HL-60 (cell line): ENCODE data around the gene TMCO4.

Source experiments
- DNase-seq, 2 experiments: peaks; one replicate each; pipeline ENCODE4 v3.0.0-alpha.2; 2010 to 2020; ENCODE audit warnings: low read depth in 1 of 2, low spot score in 1 of 2
- H3K27ac ChIP-seq: fragments of 250-450 bp; sonication (Bioruptor Pico); replicated peaks from 2 replicates; pipeline ENCODE4 v1.5.1; 2020; ENCODE audit warnings: mild to moderate bottlenecking, moderate library complexity
- H3K27me3 ChIP-seq: fragments of 250-450 bp; sonication (Bioruptor Pico); 2 replicates; pipeline ENCODE4 v1.5.1; 2021; ENCODE audit warnings: mild to moderate bottlenecking, moderate library complexity; ENCODE audit not compliant: insufficient read depth, poor library complexity, severe bottlenecking
- H3K4me3 ChIP-seq: replicated peaks from 2 replicates; pipeline ENCODE4 v1.5.1; 2011; ENCODE audit warnings: mild to moderate bottlenecking, control low read depth, low read length; ENCODE audit not compliant: insufficient read depth
- CTCF ChIP-seq: IDR thresholded peaks from one replicate; pipeline ENCODE4 v1.5.1; 2011; ENCODE audit warnings: low read length, control low read depth, inconsistent platforms; ENCODE audit not compliant: insufficient read depth
- GABPA ChIP-seq: IDR thresholded peaks from 2 replicates; pipeline ENCODE4 v1.6.1; 2012; ENCODE audit warnings: low read depth
- POLR2AphosphoS5 ChIP-seq: IDR thresholded peaks from 2 replicates; pipeline ENCODE4 v1.6.1; 2012; ENCODE audit warnings: low read depth
- REST ChIP-seq: IDR thresholded peaks from 2 replicates; pipeline ENCODE4 v1.6.1; 2012; ENCODE audit warnings: low read depth; ENCODE audit not compliant: insufficient replicate concordance
- SPI1 ChIP-seq: IDR thresholded peaks from 2 replicates; pipeline ENCODE4 v1.6.1; 2012; ENCODE audit warnings: low read depth, mild to moderate bottlenecking, borderline replicate concordance

The TMCO4 gene

GRCh38 chr1:19723874-19724273 is 75.8 kb downstream of the TMCO4 start:
- TF ChIP-seq POLR2AphosphoS5 (no peak), SPI1 (no peak), REST (no peak), GABPA (no peak), CTCF (no peak)
- Histone ChIP-seq H3K27me3 (no peaks in the 10 kb centered on the region), H3K27ac (no peak overlapping the region), H3K4me3 (no peak overlapping the region)
- no peak for DNase-seq

- no peak for DNase-seq
- no peak for TF ChIP-seq CTCF
- TF ChIP-seq REST = no peak
- no peak for TF ChIP-seq SPI1
- TF ChIP-seq POLR2AphosphoS5 = no peak
- no peak for TF ChIP-seq GABPA
- H3K27ac ChIP-seq = no peak overlapping the region
- H3K27me3 ChIP-seq = no peaks in the 10 kb centered on the region
- H3K4me3 ChIP-seq = no peak overlapping the region
Measured at GRCh38 chr1:19720973-19721372, 78.7 kb downstream of the TMCO4 start.

GRCh38 chr1:19720174-19720573 is 79.5 kb downstream of the TMCO4 start:
- H3K27ac ChIP-seq = no peak overlapping the region
- TF ChIP-seq CTCF (no peak), SPI1 (no peak), REST (no peak), POLR2AphosphoS5 (no peak), GABPA (no peak)
- no peak for DNase-seq
- H3K27me3 ChIP-seq = no peaks in the 10 kb centered on the region
- no peak overlapping the region for H3K4me3 ChIP-seq
